SKM-1 (cell line): ENCODE data around the gene RBPMS2.
"Not testable (repeated sequence)": the region's sequence is repeated elsewhere in the genome, so short reads cannot be mapped to it uniquely, and the experiment has no call there.

Experiments
- DNase-seq: peaks from one replicate; lab custom pipeline; 2025; ENCODE audit not compliant: unreplicated experiment; lab: John Stamatoyannopoulos, UW

Gene RBPMS2

DNA sequence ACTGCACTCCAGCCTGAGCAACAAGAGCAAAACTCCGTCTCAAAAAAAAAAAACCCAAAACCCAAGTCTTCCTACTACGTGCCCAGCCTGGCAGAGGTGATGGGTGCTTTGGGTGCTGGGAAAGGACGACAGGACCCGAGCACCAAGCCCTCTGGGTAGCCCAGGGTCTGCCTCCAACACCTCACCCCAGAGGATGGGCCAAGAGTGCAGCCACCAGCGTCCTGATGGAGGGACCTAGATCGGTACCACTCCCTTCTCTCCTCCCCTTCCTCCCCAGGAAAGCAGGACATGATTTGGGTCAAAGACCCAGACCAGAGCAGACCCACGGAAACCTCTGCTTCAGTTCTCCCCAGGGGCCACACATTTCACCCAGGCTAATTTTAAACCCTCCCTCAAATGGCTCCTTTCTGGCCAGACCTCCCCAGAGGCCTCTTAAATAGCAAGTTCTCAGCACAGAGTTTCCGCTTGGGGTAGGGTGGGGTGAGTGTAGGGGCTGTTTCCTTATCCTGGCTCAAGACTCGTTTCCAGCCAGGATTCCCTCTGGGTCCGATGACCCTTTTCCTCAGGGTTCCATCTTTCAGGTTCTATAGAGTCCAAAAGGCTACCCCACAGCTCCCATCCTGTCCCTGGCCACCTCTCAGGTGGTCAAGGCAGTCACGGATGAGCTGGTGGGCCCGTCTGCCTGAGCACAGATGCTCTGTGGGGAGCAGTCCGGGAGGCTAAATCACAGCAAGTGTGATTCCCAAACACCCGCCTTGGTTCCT is 20.5 kb downstream of the RBPMS2 start:
- DNase-seq: no peak

DNA sequence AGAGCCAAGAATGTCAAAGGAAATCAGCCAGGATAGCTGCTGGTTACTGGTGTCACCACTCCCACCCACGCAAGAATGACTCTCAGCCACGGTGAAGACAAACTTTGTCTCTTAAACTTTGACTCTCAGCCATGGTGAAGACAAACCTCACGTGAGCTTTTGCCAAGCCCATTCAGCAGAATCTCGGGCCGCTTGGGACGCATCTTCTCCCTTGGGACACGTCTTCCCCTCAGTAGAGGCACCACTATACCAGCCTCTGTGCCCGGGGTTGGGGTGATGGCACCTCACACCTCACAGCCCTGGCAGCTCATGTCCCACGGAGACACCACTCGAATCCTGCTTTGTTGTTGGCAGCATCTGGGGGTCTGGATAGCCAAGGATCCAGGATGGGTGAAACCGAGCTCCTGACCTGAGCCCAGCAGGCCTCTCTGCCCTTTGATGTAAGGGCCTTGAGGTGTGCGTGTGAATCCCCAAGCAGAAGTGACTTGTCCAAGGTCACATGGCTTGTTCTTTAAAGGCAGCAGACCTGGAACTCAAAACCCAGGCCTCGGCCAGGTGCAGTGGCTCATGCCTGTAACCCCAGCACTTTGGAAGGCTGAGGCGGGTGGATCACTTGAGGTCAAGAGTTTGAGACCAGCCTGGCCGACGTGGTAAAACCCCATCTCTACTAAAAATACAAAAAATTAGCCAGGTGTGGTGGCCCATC is 21.8 kb downstream of the RBPMS2 start:
- no peak for DNase-seq

DNA sequence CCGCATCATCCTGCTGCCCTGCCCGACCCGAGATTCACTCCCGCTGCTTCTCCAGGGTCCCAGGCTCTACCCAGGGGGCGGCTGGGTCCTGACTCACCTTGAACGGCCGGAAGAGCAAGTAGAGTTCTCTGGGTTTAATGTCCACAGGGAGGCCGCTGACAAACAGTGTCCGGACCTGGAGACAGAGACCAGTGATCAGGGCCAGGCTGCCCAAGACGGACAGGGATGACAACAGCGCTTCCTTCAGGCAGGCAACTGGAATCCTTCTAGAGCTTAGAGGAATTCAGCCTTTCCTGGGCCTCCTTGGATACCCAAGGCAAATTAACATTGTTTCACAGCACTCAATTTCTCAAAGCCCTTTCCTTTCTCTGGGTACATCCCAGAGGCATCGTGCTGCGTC is 23.9 kb downstream of the RBPMS2 start:
- DNase-seq: no peak

DNA sequence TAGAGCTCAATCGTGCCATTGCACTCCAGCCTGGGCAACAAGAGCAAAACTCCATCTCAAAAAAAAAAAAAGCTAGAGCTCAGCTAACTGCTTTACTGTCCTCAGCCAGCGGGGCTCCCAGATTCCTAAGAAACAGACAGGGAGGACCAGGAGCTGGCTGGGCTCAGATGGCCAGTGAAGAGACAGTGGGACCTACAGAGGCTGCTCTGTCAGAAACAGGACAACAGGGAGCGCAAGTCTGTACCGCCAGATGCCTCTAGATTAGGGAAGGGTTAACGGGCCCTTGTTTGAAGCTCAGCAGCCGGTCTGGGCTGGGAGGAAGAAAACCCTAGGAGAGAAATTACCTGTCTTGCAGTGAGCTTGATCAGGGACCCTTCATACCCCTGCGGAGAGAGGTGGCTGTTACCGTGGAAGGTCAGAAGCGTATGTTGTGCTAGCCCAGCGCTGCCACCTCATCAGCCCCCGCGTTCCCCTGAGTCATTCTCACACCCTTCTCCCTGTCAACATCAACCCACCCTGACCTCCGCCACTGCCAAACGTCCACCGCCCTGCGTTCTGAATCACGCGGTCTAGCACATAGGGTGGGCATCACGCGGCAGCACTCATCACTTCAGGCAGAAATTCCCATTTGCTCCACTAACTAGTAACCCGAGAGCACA is 25.3 kb downstream of the RBPMS2 start:
- no peak for DNase-seq

DNA sequence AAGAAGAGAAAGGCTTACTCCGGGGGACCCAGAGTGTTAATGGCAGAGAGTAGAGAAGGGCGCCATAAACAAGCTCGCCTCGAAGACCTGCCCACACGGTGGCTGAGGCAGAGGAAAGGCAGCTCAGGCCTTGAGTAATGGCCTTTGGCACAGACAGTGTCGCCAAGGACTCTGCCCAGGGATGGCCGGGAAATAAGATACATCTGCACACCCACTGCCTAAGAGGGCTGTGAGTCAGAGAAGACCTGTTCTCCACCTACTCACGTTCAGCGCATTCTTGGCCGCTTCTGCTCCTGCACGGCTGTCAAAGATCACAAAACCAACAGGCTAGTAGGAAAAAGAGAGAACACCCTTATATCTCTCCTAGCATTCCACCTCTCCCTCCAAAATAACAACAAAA is 26.2 kb downstream of the RBPMS2 start:
- DNase-seq: no peak

DNA sequence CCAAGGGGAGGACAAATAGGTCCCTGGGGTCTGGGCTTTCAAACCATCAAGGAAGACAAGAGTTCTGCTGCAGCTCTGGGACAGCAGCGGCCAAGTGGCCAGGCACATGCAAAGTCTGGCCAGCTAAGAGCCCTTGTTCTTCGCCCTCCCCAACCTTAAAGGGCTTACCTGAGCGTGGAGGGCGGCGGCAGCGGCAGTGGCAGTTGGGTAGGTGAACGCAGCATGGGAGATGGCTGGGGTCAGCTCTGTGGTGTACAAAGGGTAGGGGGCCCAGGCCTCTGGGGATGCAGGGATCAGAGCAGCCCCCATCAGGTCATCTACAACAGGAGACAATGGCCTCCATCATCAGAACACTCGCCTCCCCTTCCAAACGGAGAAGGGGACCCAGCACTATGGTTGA is 27.1 kb downstream of the RBPMS2 start:
- DNase-seq: no peak

DNA sequence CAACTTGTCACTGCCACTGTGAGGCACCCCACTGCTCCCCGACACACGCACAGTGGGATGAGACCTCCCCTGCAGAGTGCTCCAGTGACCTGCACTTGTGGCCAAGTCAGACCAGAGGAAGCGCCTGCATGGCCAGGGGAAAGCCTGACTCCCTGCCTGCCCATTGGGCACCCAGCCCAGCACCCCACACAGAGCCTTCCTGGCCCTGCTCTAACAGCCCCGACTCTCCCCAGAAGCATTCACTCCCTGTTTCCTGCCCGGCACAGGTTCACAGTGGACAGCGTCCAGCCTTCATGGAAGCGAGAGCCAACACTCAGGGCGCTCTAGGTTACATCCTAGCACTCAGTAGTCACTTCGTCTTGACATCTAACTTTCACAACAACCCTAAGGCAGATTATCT is 27.8 kb downstream of the RBPMS2 start:
- DNase-seq: no peak

DNA sequence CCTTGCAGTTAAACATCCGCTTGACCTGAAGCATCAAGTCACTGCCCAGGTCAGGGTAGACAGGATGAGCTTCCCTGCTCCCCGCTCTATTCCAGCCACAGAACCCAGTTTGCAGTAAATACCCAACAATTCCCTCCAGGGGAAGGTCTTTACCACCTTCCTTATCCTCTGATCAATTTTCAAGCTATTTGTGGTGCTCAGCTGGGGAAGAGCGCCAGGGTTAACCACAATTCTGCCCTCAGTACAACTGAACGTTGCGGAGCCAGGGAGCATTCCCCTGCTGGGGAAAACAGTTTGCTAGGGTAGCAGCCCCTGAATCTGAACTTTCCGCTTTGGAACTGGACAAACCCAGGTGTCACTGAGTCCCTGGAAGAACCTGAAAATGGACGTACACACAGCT is 28.5 kb downstream of the RBPMS2 start:
- DNase-seq: no peak

DNA sequence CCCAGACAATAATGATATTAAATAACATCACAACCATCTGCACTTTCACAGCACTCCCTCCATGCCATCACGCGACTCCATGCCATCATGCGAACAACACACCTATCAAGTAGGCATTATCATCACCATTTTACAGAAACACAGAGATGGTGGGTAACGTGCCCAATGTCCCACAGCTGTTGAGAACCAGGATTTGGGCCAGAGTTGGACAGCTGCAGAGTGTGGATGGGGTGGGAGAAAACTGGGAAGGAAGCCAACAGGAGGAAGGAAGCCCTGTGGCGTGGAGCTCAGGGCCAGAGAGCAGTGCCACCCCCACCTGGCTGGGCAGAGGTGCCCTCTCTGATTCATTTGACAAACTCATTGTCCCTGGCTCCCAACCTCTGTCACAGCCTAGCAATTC is 29.0 kb downstream of the RBPMS2 start:
- no peak for DNase-seq

DNA sequence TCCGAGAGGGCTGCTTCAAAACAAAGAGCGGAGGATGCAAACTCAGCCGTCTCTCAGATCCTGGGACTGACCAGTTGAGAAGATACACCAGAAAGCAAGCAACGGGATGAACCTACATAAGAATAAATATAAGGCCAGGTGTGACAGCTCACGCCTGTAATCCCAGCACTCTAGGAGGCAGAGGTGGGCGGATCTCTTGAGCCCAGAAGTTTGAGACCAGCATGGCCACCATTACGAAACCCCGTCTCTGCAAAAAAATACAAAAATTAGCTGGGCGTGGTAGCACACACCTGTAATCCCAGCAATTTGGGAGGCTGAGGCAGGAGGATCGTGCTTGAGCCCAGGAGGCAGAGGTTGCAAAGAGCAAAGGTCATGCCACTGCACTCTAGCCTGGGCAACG is 31.7 kb downstream of the RBPMS2 start:
- DNase-seq: no peak

DNA sequence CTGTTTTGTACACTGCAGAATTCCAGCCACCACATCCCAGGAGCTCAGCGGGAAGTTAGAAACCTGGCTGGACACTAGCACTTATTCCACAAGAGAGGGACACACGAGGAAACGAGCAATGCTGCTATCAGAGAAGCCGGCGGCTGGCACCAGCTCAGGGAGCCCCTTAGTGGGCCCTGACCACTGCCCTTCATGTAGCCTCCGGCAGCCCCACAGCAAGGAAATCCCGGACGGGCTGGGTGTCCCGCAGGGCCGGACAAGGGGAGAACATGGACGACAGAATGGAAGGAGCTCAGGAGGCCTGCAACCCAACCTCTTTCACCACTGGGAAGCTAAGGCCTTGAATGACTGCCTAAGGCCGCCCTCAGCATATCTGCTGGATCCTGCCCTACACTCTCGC is 32.5 kb downstream of the RBPMS2 start:
- DNase-seq: no peak

DNA sequence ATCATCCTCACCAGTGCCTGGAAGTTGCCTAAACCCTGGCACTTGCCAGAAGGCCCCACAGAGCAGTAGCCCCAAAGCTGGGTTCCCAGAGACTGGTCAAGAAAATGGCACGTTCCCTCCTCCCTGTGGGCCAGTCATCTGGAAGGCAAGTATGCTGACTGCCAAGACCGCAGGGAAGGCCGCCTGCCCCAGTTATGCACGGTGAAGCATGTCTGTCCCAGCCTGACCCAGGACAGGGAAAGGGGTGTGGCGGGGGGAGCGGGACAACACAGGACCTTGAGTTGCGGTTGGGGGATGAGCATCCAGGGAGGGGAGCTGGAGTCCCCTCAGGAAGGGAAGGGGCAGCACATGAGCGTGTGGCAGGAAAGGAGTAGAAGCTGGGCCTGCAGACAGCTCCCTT is 33.0 kb downstream of the RBPMS2 start:
- DNase-seq: no peak

DNA sequence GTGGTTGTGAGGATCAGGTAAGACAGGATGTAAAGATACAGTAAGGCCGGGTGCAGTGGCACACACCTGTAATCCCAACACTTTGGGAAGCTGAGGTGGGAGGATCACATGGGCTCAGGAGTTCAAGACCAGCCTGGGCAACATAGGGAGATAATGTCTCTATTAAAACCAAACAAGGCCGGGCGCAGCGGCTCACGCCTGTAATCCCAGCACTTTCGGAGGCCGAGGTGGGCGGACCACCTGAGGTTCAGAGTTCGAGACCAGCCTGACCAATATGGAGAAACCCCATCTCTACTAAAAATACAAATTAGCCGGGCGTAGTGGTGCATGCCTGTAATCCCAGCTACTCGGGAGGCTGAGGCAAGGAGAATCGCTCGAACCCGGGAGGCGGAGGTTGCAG is 33.7 kb downstream of the RBPMS2 start:
- not testable (repeated sequence) for DNase-seq

DNA sequence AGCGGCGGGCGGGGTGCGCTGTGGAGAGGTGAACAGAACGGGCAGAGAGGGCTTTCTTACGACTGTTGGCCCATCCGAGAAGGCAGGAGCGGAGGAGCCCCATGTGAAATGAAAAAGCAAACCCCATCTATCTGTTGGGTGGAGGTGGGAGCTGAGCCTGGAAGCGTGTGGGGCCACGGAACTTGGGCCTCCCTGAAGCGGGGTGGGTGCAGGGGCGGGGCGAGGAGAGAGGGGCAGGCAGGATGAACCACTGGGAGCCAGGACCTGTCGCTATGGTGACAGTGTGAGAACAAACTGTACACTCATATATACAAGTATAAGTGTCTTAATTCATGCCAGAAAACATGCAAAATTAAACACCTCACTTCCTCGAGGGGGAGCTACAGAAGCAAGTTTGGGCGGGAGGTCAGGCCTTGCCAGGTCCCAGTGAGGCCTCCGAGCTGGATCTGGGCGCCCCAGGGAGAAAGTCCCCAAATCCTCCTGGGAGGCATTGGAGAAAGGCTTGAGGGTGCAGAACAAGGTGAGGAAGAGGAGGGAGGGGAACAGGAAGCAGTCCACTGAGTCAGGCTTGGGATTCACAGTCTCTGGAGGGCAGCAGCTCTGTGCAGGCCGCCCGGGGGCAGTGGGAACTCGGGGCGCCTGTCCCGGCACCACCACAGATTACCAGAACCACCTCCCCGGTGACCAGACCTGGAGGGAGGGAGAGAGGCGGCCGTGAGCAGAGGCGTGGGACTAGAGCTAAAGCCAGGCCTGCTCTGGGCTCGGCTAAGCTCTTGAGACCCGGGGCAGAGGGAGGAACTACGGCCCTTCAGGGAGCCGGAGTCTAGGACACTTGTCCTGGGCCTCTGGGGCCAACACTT is 34.8 kb downstream of the RBPMS2 start:
- no peak for DNase-seq

DNA sequence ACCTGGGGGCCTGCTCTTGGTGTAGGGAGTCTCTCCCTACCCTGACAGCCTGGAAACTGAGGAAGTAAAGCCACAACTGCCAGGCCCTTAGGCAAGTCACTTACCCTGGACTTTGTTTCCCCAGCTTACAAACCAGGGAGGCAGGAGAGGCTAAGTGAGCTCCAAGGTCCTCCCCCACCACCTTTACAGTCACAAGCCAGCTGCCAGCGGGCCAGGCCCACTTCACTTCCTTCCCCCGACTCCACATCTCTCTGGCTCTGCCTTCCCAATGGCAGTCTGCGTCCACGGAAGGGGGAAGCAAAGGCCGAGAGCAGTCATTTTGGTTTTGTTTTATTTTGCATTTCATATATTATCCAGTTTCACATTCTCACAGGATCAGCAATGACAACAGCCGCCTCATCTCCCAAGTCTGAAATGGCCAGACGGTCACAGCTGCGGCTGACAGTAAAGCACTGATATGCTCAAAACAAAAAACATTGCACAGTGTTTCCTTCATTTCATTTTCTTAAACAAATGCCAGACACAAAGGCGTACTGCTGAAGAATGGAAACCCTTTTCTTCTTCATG is 35.7 kb downstream of the RBPMS2 start:
- DNase-seq: no peak

DNA sequence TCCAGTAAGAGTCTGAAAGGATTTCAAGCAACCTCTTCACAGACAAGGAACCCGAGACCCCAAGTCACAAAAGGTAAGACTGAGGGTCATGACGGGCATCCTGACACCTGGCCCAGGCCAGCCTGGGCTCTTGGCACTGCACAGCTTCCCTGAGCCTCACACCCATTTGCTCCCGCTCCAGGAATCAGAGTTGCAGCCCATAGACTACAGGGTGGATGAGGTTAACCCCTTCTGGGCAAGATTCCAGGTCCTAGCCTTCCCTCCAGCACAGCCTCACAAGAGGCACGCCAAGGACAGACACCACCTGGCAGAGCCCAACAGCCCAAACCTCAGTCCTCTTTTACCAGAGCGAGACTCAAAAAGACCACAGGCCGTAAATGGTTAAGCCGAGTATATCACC is 36.2 kb downstream of the RBPMS2 start:
- DNase-seq: no peak

DNA sequence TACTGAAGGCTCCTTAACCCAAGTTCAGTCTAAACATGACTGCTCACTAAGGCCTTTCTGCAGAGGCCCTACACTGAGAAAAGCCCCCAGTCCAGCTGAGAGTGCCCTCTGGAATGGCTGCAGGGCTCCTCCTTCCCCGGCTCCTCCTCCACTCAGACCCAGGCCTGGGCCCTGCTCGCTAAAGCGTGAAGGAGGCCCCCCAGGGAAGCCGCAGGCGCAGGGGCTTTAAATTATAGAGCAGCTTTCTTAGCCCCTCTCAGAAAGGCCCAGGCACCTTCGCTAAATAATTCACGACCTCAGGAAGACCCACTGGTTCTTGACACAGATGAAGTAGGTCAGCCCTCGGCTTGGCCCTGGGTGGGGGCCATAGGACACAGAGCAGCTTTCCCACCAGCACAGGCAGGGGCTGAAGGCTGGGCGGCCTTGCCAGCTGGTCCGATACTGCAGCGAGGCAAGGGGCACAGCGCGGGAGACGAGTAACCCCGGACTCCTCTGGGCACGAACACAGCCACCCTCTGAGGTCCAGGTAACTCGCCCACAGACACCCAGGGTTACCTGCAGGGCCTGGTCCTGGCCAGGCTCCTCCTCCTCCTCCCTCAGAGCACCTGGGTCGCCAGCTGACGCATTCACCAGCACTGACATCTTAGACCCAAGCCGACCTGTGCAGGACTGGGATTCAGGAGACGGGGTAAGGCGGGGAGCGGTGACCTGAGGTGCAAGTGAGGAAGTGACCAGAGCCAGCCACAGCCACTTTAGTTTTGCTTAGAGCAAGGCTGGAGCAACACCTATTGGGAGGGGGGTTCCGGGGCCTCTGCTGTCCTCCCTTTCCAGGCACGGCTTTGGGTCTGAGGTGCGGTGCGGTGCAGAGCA is 36.9 kb downstream of the RBPMS2 start:
- no peak for DNase-seq

DNA sequence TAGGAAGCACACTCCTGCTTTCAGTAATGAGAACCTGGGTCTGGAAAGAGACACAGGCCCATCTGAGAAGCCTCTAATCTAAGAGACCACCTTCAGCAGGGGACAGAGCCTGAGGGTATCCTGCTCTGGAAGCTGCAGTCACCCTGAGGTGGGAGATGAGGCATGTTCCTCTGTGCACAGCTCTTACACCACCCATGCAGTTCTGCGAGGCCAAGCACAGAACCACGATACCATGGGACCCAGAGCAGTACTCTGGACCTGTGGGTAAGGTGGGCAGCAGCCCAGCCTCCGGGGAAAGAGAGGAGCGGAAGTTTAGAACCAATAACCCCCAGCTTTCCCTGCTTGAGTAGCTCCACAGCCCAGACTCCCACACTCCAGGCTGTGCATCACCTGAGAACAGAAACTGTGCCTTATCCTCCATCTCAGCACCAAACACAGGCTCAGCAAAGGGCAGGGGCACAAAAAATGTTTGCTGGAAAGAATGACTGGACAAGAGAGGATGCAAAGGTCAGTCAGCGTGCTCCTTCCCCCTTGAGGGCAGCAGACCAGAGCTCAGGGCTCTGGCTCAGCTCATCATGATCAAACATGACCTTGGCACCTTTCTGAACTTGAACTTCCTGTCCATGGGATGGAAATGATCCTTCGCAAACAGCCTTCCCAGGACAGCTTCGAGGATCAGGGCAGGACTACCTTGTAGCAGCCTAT is 43.1 kb downstream of the RBPMS2 start:
- DNase-seq: no peak

DNA sequence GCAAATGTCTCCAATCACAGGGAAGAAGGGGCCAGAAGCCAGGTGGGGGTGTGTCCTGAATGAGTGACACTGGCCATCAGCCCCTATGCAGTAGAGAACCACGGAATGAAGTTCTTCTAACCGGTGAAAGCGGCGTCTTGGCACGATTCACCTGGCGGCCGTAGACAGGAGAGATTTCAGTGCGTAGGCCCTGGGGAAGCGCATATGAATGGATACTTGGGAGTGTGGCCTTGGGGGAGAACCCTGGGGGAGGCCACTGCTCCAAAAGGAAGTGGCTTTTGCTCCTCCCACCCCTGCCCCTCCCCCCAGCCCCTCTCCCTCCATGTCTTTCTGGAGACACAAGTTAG is 43.6 kb downstream of the RBPMS2 start:
- no peak for DNase-seq
